Bronchial epithelial cell (primary cell): ENCODE data around the gene ZNF48. TPM values are rescaled to one million over a fixed set of nuclear protein-coding genes. Genes with fewer than 3 reads are reported as not detected.
A peak's percentile ranks its signal among the peaks of the same experiment; 100 is the strongest.

Experiments
- DNase-seq: peaks from one replicate; pipeline ENCODE4 v3.0.0-alpha.2; 2010; ENCODE audit warnings: low read depth
- FAIRE-seq: peaks from 2 replicates; lab custom pipeline; 2011; peaks lifted over from hg19 to GRCh38; lab: Jason Lieb, UNC
- H3K27me3 ChIP-seq: 2 replicates; pipeline ENCODE4 v1.5.1; 2011; ENCODE audit warnings: low read length; ENCODE audit not compliant: control insufficient read depth, insufficient read depth
- H3K36me3 ChIP-seq: 2 replicates; pipeline ENCODE4 v1.5.1; 2011; ENCODE audit warnings: low read length; ENCODE audit not compliant: control insufficient read depth, insufficient read depth
- H3K4me3 ChIP-seq: 2 replicates; pipeline ENCODE4 v1.5.1; 2011; ENCODE audit warnings: mild to moderate bottlenecking, low read depth, low read length, control low read depth
- CTCF ChIP-seq: IDR thresholded peaks from 2 replicates; pipeline ENCODE4 v1.5.1; 2011; ENCODE audit warnings: mild to moderate bottlenecking, moderate library complexity, low read length, control low read depth, inconsistent platforms; ENCODE audit not compliant: insufficient read depth, severe bottlenecking
- total RNA-seq: library from RNA; depleted of rRNA; stranded (reverse); fragments of >200 nt; gene quantifications from 2 replicates; pipeline ENCODE4 v1.2.1, GENCODE V29; 2014

The ZNF48 gene
- total RNA-seq, 1 donor from 2014 or later = 12.9 TPM

- DNase-seq (peak; percentile 59), FAIRE-seq (no peak)
- Histone ChIP-seq H3K4me3 (peak overlapping the region; percentile 50), H3K27me3 (no peaks in the 10 kb centered on the region), H3K36me3 (no peaks in the 10 kb centered on the region)
- TF ChIP-seq CTCF = no peak
These were observed 17.4 kb upstream of the ZNF48 start for GRCh38 chr16:30377812-30378235.

- no peaks in the 10 kb centered on the region for H3K27me3 ChIP-seq
- DNase-seq = peak; percentile 87
- FAIRE-seq = no peak
- no peaks in the 10 kb centered on the region for H3K36me3 ChIP-seq
- peak; percentile 29 for TF ChIP-seq CTCF
- peak overlapping the region; percentile 50 for H3K4me3 ChIP-seq
These were observed 16.7 kb upstream of the ZNF48 start for GRCh38 chr16:30378236-30379157.

- no peaks in the 10 kb centered on the region for H3K27me3 ChIP-seq
- H3K4me3 ChIP-seq = peak overlapping the region; percentile 50
- no peak for DNase-seq
- no peak for TF ChIP-seq CTCF
- no peaks in the 10 kb centered on the region for H3K36me3 ChIP-seq
- FAIRE-seq = no peak
These were observed 15.9 kb upstream of the ZNF48 start for GRCh38 chr16:30379158-30379783.

- Histone ChIP-seq H3K36me3 (no peaks in the 10 kb centered on the region), H3K27me3 (no peaks in the 10 kb centered on the region), H3K4me3 (no peak overlapping the region)
- no peak for DNase-seq
- no peak for FAIRE-seq
- TF ChIP-seq CTCF = no peak
These were observed 15.0 kb upstream of the ZNF48 start for GRCh38 chr16:30380072-30380802.

GRCh38 chr16:30380803-30381208 lies 14.4 kb upstream of the ZNF48 start:
- TF ChIP-seq CTCF = no peak
- no peaks in the 10 kb centered on the region for H3K36me3 ChIP-seq
- no peaks in the 10 kb centered on the region for H3K27me3 ChIP-seq
- DNase-seq = no peak
- no peak overlapping the region for H3K4me3 ChIP-seq
- no peak for FAIRE-seq
